OCI-LY3 (cell line): ENCODE data around the gene KCTD21.
A peak's percentile ranks its signal among the peaks of the same experiment; 100 is the strongest.
"Not testable (repeated sequence)": the region's sequence is repeated elsewhere in the genome, so short reads cannot be mapped to it uniquely, and the experiment has no call there.

Experiments
- H2AFZ ChIP-seq: fragments of 200-600, 300-600 bp; shearing (Covaris generic); 2 replicates; pipeline ENCODE4 v1.6.0; 2014; ENCODE audit warnings: antibody characterized with exemption, low read depth, low read length
- H3K27ac ChIP-seq: fragments of 200-600, 300-600 bp; sonication (generic); 2 replicates; pipeline ENCODE4 v1.5.1; 2014; ENCODE audit warnings: mild to moderate bottlenecking, low read length, moderate library complexity, mixed read lengths
- H3K27me3 ChIP-seq: fragments of 200-600, 300-600 bp; sonication (generic); 2 replicates; pipeline ENCODE4 v1.6.1; 2014; ENCODE audit warnings: low read depth, low read length, mixed read lengths
- H3K36me3 ChIP-seq: fragments of 200-600, 300-600 bp; sonication (generic); replicated peaks from 2 replicates; pipeline ENCODE3; 2014; ENCODE audit warnings: low read depth, low read length, mixed read lengths
- H3K4me1 ChIP-seq: fragments of 300-600, 200-600 bp; sonication (generic); 2 replicates; pipeline ENCODE4 v1.6.1; 2014; ENCODE audit warnings: low read length, mixed read lengths
- H3K4me2 ChIP-seq: fragments of 200-600, 300-600 bp; sonication (generic); 2 replicates; pipeline ENCODE4 v1.6.1; 2014; ENCODE audit warnings: low read length, mixed read lengths
- H3K4me3 ChIP-seq: fragments of 300-600, 200-600 bp; sonication (generic); 2 replicates; pipeline ENCODE4 v1.5.1; 2014; ENCODE audit warnings: antibody characterized with exemption, mild to moderate bottlenecking, low read length, moderate library complexity
- H3K79me2 ChIP-seq: fragments of 300-600, 200-600 bp; shearing (Covaris generic); 2 replicates; pipeline ENCODE4 v1.6.1; 2014; ENCODE audit warnings: mild to moderate bottlenecking, low read length, mixed read lengths
- H3K9ac ChIP-seq: fragments of 300-600, 200-600 bp; shearing (Covaris generic); 2 replicates; pipeline ENCODE4 v1.6.0; 2014; ENCODE audit warnings: mild to moderate bottlenecking, low read length, moderate library complexity
- H3K9me3 ChIP-seq: fragments of 200-600, 300-600 bp; shearing (Covaris generic); 2 replicates; pipeline ENCODE4 v1.6.1; 2014; ENCODE audit warnings: low read length, mixed read lengths; ENCODE audit not compliant: insufficient read depth
- H4K20me1 ChIP-seq: fragments of 200-600, 300-600 bp; sonication (generic); 2 replicates; pipeline ENCODE4 v1.6.1; 2016; ENCODE audit warnings: low read length, mixed read lengths; ENCODE audit not compliant: insufficient read depth
- EZH2phosphoT487 ChIP-seq: fragments of 200-600 bp; shearing (Covaris generic); IDR thresholded peaks from 2 replicates; pipeline ENCODE4 v1.6.1; 2018; ENCODE audit warnings: antibody characterized with exemption, mixed run types, low read depth
- TF ChIP-seq, protein P1 (sequence below): fragments of 200-600, 300-600 bp; sonication (generic); IDR thresholded peaks from 2 replicates; pipeline ENCODE4 v1.5.1; 2014; ENCODE audit warnings: antibody characterized with exemption, low read length, low read depth

The KCTD21 gene, protein sequence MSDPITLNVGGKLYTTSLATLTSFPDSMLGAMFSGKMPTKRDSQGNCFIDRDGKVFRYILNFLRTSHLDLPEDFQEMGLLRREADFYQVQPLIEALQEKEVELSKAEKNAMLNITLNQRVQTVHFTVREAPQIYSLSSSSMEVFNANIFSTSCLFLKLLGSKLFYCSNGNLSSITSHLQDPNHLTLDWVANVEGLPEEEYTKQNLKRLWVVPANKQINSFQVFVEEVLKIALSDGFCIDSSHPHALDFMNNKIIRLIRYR

GRCh38 chr11:78188286-78189173, at the start of gene KCTD21, which contains the start of gene USP35:
Gene KCTD21, minus strand, starts transcription at chr11:78188626. Its CDS starts 14,072 bp downstream, at chr11:78174554.
Gene USP35, plus strand, starts transcription at chr11:78188919. Its CDS starts 7,327 bp downstream, at chr11:78196246.
- Histone ChIP-seq H3K4me3 (peak within 1 kb of the TSS; percentile 92), H3K9ac (peak within 1 kb of the TSS; percentile 83), H3K4me1 (peaks cover 22% of the 10 kb centered on the region), H3K9me3 (no peaks in the 10 kb centered on the region), H3K27me3 (no peaks in the 10 kb centered on the region), H4K20me1 (no peaks in the 10 kb centered on the region), H2AFZ (peak within 1 kb of the TSS; percentile 75; the same call in 1 of the 2 replicates), H3K79me2 (no peaks in the 10 kb centered on the region), H3K27ac (peak within 1 kb of the TSS; percentile 50), H3K36me3 (no peaks in the 10 kb centered on the region), H3K4me2 (peak within 1 kb of the TSS; percentile 94)
- TF ChIP-seq, protein P1, sequence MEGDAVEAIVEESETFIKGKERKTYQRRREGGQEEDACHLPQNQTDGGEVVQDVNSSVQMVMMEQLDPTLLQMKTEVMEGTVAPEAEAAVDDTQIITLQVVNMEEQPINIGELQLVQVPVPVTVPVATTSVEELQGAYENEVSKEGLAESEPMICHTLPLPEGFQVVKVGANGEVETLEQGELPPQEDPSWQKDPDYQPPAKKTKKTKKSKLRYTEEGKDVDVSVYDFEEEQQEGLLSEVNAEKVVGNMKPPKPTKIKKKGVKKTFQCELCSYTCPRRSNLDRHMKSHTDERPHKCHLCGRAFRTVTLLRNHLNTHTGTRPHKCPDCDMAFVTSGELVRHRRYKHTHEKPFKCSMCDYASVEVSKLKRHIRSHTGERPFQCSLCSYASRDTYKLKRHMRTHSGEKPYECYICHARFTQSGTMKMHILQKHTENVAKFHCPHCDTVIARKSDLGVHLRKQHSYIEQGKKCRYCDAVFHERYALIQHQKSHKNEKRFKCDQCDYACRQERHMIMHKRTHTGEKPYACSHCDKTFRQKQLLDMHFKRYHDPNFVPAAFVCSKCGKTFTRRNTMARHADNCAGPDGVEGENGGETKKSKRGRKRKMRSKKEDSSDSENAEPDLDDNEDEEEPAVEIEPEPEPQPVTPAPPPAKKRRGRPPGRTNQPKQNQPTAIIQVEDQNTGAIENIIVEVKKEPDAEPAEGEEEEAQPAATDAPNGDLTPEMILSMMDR, result no peak
- TF ChIP-seq EZH2phosphoT487, result no peak

DNA sequence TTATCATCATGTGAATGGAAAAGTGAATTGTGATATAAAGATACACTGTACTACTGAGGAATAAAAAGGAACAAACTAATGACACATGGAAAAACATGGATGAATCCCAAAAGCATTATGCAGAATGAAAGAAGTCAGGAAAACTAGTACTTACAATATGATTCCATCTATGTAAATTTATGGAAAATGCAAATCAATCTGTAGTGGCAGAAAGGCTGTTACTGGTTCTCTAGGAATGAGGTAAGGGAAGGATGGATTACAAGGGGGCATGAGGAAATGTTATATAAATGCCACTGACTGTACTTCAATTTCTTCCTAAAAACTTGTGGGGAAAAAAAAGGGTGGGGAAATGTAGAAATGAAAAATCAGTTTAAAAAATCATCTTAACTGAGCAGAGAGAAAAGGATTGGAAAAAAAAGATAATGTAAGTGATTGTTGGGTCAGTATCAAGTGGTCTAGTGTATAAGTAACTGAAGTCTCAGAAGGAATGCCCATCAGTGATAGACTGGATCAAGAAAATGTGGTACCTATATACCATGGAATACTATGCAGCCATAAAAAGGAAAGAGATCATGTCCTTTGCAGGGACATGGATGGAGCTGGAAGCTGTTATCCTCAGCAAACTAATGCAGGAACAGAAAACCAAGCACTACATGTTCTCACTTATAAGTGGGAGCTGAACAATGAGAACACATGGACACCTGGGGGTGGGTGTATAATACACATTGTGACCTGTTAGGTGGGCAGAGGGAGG, 49.0 kb upstream of the KCTD21 start:
- no peak overlapping the region for H2AFZ ChIP-seq
- H3K9ac ChIP-seq, result no peak overlapping the region
- no peak overlapping the region for H3K4me3 ChIP-seq
- H3K27ac ChIP-seq, result no peak overlapping the region
- no peaks in the 10 kb centered on the region for H3K27me3 ChIP-seq
- H3K4me1 ChIP-seq, result no peaks in the 10 kb centered on the region
- TF ChIP-seq, protein P1, result no peak
- no peak for TF ChIP-seq EZH2phosphoT487
- peaks cover 11% of the 10 kb centered on the region for H3K36me3 ChIP-seq
- H4K20me1 ChIP-seq, result no peaks in the 10 kb centered on the region
- H3K9me3 ChIP-seq, result peaks cover 13% of the 10 kb centered on the region; the same call in 1 of the 2 replicates
- H3K79me2 ChIP-seq, result no peaks in the 10 kb centered on the region
- H3K4me2 ChIP-seq, result no peak overlapping the region

- TF ChIP-seq, protein P1, result no peak
- TF ChIP-seq EZH2phosphoT487, result no peak
- Histone ChIP-seq H2AFZ (no peak overlapping the region), H3K4me1 (no peaks in the 10 kb centered on the region), H3K27ac (no peak overlapping the region), H3K9me3 (no peaks in the 10 kb centered on the region), H3K27me3 (no peaks in the 10 kb centered on the region), H4K20me1 (no peaks in the 10 kb centered on the region), H3K36me3 (no peaks in the 10 kb centered on the region), H3K4me2 (no peak overlapping the region), H3K79me2 (no peaks in the 10 kb centered on the region), H3K9ac (no peak overlapping the region), H3K4me3 (no peak overlapping the region)
Observed at GRCh38 chr11:78234006-78234405, 45.6 kb upstream of the KCTD21 start.

DNA sequence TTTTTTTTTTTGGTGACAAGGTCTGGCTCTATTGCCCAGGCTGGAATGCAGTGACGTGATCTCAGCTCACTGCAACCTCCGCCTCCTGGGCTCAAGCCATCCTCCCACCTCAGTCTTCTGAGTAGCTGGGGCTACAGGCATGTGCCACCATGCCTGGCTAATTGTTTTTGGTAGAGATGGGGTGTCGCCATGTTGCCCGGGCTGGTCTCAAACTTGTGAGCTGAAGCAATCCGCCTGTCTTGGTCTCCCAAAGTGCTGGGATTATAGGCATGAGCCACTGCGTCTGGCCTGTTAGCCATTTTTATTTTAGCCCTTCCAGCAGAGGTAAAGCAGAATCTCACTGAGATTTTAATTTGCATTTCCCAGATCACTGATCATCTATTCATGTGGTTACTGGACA, 44.6 kb upstream of the KCTD21 start:
- H3K4me3 ChIP-seq, H3K36me3 ChIP-seq, H3K4me1 ChIP-seq, H3K27me3 ChIP-seq, H3K4me2 ChIP-seq, H3K9ac ChIP-seq, H4K20me1 ChIP-seq, H3K27ac ChIP-seq, H2AFZ ChIP-seq, H3K9me3 ChIP-seq, H3K79me2 ChIP-seq: not testable (repeated sequence)
